Measurements from ENCODE around the gene DZIP1. TPM values are rescaled to one million over a fixed set of nuclear protein-coding genes. Genes with fewer than 3 reads are reported as not detected.

DZIP1 gene
- total RNA-seq, 1 experiment from 2014 or later, result 21.4 TPM

DNA sequence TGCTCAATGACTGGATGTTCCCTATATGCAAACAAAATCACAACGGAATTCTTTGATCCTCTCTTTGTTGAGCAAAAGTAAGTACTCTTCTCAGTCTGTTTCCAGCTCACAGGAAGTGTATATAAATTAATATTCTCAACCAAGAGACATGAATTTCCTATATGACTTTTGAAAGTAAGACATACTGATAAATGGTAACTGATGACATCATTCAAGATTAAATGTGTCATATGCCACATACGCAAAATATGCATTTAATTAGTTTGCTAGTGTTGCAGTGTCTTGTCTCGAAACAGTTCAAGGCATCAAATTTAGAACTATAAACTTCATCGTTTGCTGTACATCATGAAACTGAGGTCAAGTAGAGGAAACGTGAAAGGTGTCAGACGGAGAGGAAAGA is 84.1 kb downstream of the DZIP1 start:
- H3K4me3 ChIP-seq (ENCODE audit: insufficient read depth, low read depth, low read length), result no peak overlapping the region
- H3K27me3 ChIP-seq (ENCODE audit: control insufficient read depth, insufficient read depth, low read length), result no peaks in the 10 kb centered on the region
- no peak for DNase-seq
- no peaks in the 10 kb centered on the region for H3K36me3 ChIP-seq (replicated peaks; ENCODE audit: control insufficient read depth, insufficient read depth, low read length)

DNA sequence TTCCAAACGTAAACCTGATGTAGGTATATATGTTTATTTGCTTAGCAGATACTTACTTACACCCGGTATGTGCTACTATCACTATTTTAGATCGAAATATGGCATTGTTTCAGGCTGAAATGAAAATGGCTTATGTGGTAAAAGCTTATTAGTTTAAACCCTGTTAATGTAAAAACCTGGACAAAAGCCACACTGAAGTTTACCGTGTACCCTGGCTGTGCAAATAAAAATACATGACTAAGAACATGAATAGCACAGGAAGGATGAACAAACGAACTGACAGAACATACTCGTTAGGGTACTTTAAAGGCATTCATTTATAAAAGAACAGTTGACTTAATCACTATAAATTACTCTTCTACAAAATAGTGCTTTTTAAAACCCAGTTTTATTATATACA is 85.4 kb downstream of the DZIP1 start:
- DNase-seq, result no peak
- Histone ChIP-seq H3K4me3 (ENCODE audit: insufficient read depth, low read depth, low read length) (no peak overlapping the region), H3K27me3 (ENCODE audit: control insufficient read depth, insufficient read depth, low read length) (peaks cover 2% of the 10 kb centered on the region; the same call in 1 of the 2 replicates), H3K36me3 (replicated peaks; ENCODE audit: control insufficient read depth, insufficient read depth, low read length) (no peaks in the 10 kb centered on the region)

DNA sequence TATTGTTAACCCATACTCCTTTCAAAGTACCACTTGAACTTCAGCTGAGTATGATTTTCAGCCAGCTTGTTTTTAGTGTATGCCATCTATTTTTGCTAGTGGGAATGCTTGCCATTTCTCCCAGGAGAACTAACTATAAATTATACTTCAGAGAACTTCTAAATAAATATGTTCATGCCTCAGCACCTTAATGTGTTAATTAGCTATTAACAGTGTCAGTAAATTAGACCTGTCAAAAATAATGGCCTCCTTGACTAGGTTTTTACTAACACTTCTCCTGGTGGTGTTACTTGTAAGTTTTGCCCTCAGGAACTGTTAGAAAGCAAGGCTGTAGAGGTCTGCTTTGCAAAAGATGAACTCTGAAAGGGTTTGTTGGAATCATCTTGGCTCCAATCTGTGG is 87.5 kb downstream of the DZIP1 start:
- DNase-seq, result no peak
- Histone ChIP-seq H3K4me3 (ENCODE audit: insufficient read depth, low read depth, low read length) (no peak overlapping the region), H3K36me3 (replicated peaks; ENCODE audit: control insufficient read depth, insufficient read depth, low read length) (no peaks in the 10 kb centered on the region), H3K27me3 (ENCODE audit: control insufficient read depth, insufficient read depth, low read length) (peaks cover 18% of the 10 kb centered on the region; the same call in 1 of the 2 replicates)

DNA sequence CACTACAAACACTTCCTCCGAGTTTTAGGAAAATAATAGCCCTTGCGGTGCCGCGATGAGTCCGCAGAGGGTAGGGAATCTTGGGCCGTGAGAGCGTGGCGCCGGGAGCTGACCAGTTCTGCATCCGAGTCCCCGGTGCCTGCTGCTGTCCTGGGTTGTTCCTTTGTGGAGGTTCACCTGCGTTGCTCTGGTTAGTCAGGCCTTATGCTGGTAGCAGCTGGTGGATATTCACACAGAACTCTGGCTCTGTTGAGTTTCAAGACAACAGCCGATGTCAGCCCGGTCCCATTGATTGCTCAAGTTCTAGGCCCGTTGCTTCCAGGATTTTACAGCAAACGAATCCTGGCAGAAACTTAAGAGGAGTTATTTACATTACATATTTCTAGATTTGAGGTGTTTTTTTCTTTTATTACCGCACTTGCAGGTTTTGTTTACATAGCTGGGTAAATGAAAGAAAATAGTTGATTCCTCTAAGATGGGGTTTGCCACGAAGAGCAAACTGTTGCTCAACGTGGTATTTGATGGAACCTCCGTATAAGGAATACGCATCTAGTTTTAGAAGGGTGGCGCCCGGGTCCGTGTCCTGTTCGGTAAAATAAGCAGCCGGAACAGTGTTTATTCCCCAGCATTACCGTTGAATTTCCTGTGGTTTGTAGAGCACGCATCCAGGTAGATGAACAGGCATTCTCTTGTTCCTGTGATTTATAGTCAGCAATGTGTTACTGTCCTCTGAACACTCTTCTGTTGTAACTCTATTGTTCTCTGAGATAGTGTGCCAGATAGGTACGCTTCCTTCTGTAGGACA is 90.7 kb downstream of the DZIP1 start:
- Histone ChIP-seq H3K4me3 (ENCODE audit: insufficient read depth, low read depth, low read length) (peak overlapping the region; percentile 76), H3K36me3 (replicated peaks; ENCODE audit: control insufficient read depth, insufficient read depth, low read length) (no peaks in the 10 kb centered on the region), H3K27me3 (ENCODE audit: control insufficient read depth, insufficient read depth, low read length) (peaks cover 18% of the 10 kb centered on the region; the same call in 1 of the 2 replicates)
- peak; percentile 51 for DNase-seq

DNA sequence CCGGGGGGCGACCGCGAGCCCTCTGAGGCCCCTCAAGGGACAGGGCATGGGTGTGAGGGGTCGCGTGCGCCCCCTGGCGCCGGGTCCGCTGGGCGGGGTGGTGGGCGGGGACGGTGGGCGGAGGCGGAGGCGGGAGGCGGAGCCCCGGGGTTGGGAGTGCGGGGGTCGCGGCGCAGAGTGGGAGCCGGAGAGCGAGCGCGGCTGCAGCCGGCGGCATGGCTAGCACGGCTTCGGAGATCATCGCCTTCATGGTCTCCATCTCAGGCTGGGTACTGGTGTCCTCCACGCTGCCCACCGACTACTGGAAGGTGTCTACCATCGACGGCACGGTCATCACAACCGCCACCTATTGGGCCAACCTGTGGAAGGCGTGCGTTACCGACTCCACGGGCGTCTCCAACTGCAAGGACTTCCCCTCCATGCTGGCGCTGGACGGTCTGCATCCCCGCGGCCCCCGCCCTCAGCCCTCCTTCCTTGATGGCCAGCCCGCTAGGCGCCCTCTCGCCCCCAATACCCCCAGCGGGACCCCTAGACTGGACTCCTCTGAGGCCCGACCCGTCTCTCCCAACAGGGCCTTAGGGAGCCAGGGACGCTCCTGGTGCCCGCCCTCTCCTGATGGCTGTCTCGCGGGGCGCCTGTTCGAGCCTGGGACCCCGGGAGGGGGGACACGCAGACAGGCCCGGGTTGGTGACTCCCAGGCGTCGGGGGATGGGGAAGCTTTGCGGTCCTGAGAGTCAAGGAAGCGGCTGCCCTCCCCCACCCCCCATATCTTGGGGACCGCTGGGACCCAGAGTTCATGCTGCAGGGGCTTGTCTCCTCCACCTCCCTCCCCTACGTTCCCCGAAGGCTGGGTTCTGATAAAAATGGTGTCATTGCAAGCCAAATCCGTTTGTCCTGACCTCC is 91.7 kb downstream of the DZIP1 start, which contains the start of gene CLDN10:
Gene CLDN10, plus strand, starts transcription at position 182 of the 903 bp plus-strand sequence. Its CDS starts 34 bp downstream, at position 216.
- no peaks in the 10 kb centered on the region for H3K36me3 ChIP-seq (replicated peaks; ENCODE audit: control insufficient read depth, insufficient read depth, low read length)
- DNase-seq, result peak; percentile 97
- peaks cover 18% of the 10 kb centered on the region; the same call in 1 of the 2 replicates for H3K27me3 ChIP-seq (ENCODE audit: control insufficient read depth, insufficient read depth, low read length)
- H3K4me3 ChIP-seq (ENCODE audit: insufficient read depth, low read depth, low read length), result peak within 1 kb of the TSS; percentile 76

DNA sequence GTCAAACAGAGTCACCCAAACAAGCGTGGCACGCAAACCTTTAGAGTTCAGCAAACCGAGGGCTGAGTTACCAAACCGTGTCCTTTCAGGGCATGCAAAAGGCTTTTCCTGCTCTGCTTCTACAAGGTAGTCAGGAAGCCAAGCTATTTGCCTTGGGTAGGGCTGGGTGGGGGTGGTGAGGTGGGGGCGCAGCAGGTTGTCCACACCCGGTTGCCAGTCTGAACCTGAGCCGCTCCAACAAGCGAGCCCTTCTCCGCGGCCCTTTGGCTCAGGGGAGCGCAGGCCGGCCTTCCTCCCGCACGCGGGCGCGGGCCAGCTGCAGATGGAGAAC is 92.3 kb downstream of the DZIP1 start:
- Histone ChIP-seq H3K36me3 (replicated peaks; ENCODE audit: control insufficient read depth, insufficient read depth, low read length) (no peaks in the 10 kb centered on the region), H3K4me3 (ENCODE audit: insufficient read depth, low read depth, low read length) (peak overlapping the region; percentile 76), H3K27me3 (ENCODE audit: control insufficient read depth, insufficient read depth, low read length) (peaks cover 18% of the 10 kb centered on the region; the same call in 1 of the 2 replicates)
- no peak for DNase-seq

DNA sequence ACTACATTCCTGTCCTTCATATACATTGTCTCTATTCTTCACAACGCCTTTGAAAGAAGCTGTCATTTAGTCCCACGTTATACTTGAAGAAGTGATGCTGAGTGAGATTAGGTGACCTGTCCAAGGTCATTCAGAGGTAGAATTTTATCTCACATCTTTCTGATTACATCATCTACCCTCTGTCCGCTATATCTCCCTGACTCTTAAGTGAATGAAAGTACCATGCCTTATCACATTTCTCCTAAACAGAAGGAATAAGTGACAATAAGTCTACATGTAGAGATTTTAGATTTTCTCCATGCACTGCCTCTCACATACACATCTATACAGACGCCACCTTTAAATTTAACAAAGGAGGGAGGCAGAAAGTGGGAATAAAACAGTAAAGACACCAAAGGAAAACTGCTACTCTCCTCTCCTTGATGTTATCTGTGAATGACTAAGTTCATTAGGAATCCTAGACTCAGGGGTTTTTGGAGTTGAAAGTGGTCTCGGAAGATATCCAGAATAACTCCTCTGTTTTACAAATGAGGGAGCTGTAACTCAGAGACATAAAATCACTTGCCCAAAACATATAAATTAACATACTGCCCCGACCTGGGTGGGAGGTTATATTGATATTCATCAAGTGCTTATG is 96.9 kb downstream of the DZIP1 start:
- DNase-seq, result no peak
- Histone ChIP-seq H3K36me3 (replicated peaks; ENCODE audit: control insufficient read depth, insufficient read depth, low read length) (no peaks in the 10 kb centered on the region), H3K4me3 (ENCODE audit: insufficient read depth, low read depth, low read length) (no peak overlapping the region), H3K27me3 (ENCODE audit: control insufficient read depth, insufficient read depth, low read length) (peaks cover 1% of the 10 kb centered on the region; the same call in 1 of the 2 replicates)

DNA sequence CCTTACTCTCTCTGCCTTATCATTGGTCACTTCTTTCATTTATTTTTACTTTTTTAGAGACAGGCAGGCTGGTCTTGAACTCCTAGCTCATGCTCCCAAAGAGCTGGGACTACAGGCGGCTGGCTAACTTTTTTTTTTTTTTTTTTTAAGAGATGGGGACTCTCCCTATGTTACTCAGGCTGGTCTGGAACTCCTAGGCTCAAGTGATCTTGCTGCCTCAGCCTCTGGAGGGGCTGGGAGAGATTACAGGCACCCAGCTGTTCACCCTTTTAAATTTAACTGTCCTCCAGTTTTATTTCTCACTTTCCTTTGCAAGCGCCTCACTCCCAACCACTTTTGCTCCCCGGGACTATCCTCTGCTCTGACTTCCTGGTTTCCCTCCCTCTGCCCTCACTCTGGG is 97.6 kb downstream of the DZIP1 start:
- no peaks in the 10 kb centered on the region for H3K36me3 ChIP-seq (replicated peaks; ENCODE audit: control insufficient read depth, insufficient read depth, low read length)
- H3K4me3 ChIP-seq (ENCODE audit: insufficient read depth, low read depth, low read length), result no peak overlapping the region
- peak; percentile 38 for DNase-seq
- H3K27me3 ChIP-seq (ENCODE audit: control insufficient read depth, insufficient read depth, low read length), result no peaks in the 10 kb centered on the region

DNA sequence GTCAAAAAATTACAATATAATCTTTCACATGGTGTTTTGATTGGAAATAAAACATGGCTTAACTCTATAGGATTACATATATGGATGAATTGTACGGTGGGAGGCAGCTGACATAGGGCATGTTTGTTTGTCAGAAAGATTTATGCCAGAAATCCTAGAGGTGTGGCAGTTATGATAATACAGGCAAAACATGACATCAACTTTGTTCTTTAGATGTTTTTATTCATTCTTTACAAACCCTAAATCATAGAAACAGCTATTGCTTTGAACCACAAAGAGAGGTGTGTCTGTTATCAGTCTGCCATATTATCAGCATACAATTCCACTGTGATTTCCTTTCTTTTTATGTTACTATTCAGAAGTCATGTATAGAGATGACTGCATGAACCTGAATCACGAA is 100.2 kb downstream of the DZIP1 start:
- Histone ChIP-seq H3K4me3 (ENCODE audit: insufficient read depth, low read depth, low read length) (no peak overlapping the region), H3K27me3 (ENCODE audit: control insufficient read depth, insufficient read depth, low read length) (no peaks in the 10 kb centered on the region), H3K36me3 (replicated peaks; ENCODE audit: control insufficient read depth, insufficient read depth, low read length) (no peaks in the 10 kb centered on the region)
- DNase-seq, result no peak

DNA sequence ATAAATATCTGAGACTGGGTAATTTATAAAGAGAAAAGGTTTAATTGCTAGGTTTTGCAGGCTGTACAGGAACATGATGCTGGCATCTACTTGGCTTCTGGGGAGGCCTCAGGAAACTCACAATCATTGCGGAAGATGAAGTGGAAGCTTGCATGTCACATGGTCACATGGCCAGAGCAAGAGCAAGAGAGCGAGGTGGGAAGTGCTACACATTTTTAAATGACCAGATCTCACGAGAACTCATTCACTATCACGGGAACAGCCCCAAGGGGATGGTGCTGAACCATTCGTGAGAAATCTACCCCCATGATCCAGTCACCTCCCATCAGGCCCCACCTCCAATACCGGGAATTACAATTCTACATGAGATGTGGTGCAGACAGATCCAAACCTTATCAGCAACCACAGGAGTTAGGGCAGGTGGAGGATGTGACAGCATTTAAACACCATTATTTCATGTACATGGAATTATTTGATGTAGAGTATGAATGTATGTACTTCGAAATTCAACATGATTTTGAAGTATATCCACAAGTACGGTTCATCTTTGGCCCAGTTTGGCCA is 102.5 kb downstream of the DZIP1 start:
- Histone ChIP-seq H3K27me3 (ENCODE audit: control insufficient read depth, insufficient read depth, low read length) (no peaks in the 10 kb centered on the region), H3K36me3 (replicated peaks; ENCODE audit: control insufficient read depth, insufficient read depth, low read length) (no peaks in the 10 kb centered on the region), H3K4me3 (ENCODE audit: insufficient read depth, low read depth, low read length) (no peak overlapping the region)
- no peak for DNase-seq

DNA sequence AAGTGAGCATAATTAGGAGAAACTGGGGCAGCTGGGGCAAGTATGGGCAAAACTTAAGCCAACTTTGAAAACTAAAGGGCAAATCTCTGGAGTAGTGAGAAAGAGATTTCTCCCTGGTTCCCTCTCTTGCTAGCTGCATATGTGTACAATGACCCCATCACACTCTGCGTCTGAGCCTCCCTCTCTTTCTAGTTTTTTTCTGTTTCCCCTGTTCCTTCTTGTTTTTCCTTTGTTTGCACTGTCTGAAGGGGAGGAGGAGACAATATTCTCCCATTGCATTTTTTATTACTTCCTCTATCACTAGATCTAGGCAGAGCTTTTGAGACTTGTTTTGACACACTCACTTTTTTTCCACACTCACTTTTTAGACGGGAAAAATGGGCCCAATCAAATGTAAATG is 103.2 kb downstream of the DZIP1 start:
- Histone ChIP-seq H3K4me3 (ENCODE audit: insufficient read depth, low read depth, low read length) (no peak overlapping the region), H3K36me3 (replicated peaks; ENCODE audit: control insufficient read depth, insufficient read depth, low read length) (no peaks in the 10 kb centered on the region), H3K27me3 (ENCODE audit: control insufficient read depth, insufficient read depth, low read length) (no peaks in the 10 kb centered on the region)
- no peak for DNase-seq

DNA sequence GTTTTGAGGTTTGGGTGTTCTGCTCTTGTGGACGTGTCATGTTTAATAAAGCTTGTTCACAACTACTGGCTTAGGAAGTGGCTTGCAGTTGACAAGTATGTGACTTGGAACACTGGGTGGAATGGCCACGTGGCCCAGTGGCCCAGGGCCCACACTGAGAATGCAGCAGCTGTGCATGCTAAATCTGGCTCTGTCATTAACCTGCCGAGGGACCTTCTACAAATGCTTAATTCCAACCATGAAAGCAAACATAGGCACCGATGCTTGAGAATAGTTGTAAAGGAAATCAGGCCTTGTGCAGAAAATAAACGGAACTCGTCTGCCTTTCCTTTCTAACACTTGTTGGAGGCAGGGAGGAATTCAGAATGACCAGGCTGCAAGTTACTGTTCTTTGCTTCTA is 103.6 kb downstream of the DZIP1 start:
- DNase-seq, result no peak
- Histone ChIP-seq H3K27me3 (ENCODE audit: control insufficient read depth, insufficient read depth, low read length) (no peaks in the 10 kb centered on the region), H3K4me3 (ENCODE audit: insufficient read depth, low read depth, low read length) (no peak overlapping the region), H3K36me3 (replicated peaks; ENCODE audit: control insufficient read depth, insufficient read depth, low read length) (no peaks in the 10 kb centered on the region)

DNA sequence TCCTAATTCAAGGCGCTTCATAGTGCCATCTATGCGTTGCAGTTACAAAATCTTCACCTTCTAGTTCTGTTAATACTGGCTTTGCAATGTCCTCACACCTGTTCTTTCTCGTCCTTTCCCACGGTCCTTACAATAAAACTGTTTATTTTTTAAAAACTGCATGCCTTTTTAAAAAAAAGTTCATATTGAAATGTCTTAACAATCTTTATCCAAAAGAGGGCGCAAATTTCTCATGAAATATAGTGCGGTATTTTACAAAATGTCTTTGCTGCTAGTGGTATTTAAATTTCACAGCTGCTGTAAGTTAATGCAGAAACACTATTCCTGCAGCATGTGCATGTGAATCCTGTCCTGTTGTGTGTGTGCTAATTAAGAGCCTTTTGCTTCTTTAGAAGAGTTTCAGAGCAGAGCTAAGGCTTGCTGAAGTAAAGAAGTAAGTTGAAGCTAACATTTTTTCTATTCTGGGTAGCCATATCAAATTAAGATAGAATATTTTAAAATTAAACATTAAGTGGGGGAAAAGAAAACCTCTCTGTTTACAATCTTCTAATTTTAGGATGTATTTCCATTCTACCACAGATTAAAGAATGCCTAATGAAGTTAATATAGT is 107.8 kb downstream of the DZIP1 start:
- Histone ChIP-seq H3K36me3 (replicated peaks; ENCODE audit: control insufficient read depth, insufficient read depth, low read length) (no peaks in the 10 kb centered on the region), H3K27me3 (ENCODE audit: control insufficient read depth, insufficient read depth, low read length) (no peaks in the 10 kb centered on the region), H3K4me3 (ENCODE audit: insufficient read depth, low read depth, low read length) (no peak overlapping the region)
- no peak for DNase-seq

DNA sequence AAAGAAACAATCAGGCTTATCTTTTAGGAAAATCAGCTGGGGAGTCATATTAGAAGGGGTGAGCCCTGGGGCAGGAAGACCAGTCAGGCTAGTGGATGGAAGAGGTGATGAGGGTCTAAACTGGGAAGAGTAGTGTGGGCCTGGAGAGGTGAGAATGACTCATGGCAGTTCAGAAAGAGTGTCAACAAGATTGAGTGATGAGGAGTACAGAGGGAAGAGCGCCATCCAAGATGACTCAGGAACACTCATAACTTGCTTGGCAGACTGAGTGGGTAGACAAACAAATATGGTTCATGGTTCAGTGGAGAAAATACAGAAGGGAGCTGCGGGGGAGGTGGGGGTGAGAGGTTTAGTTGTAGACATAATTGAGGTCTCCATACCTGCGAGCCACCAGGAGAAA is 109.3 kb downstream of the DZIP1 start:
- H3K4me3 ChIP-seq (ENCODE audit: insufficient read depth, low read depth, low read length), result no peak overlapping the region
- DNase-seq, result no peak
- H3K36me3 ChIP-seq (replicated peaks; ENCODE audit: control insufficient read depth, insufficient read depth, low read length), result no peaks in the 10 kb centered on the region
- no peaks in the 10 kb centered on the region for H3K27me3 ChIP-seq (ENCODE audit: control insufficient read depth, insufficient read depth, low read length)
